Sigmoid colon (tissue), 3 donors: Measurements from ENCODE around the gene GTF3C5.
"Not testable (repeated sequence)": the region's sequence is repeated elsewhere in the genome, so short reads cannot be mapped to it uniquely, and the experiment has no call there.

Source experiments
- CTCF ChIP-seq, 4 experiments: fragments of 450-650 bp in 3 of 4; fragments of 200-600 bp in 1 of 4; IDR thresholded peaks; one replicate each; pipeline ENCODE4 v1.5.1; 2016 to 2019; ENCODE audit warnings: antibody characterized with exemption in 4 of 4, mild to moderate bottlenecking in 3 of 4, moderate library complexity in 2 of 4
- POLR2A ChIP-seq, 2 donors: fragments of 450-650 bp; IDR thresholded peaks; one replicate each; pipeline ENCODE4 v1.6.1; 2016; ENCODE audit warnings: antibody characterized with exemption in 2 of 2, mild to moderate bottlenecking in 2 of 2, moderate library complexity in 2 of 2

- TF ChIP-seq POLR2A, CTCF (IDR thresholded peaks at IDR 0.05): not testable (repeated sequence)
Measured at GRCh38 chr9:132998221-132998620, 32.6 kb upstream of the GTF3C5 start.
